Osteoblast (primary cell): ENCODE results near the gene RABGAP1. TPM values are rescaled to one million over a fixed set of nuclear protein-coding genes. Genes with fewer than 3 reads are reported as not detected.
A peak's percentile ranks its signal among the peaks of the same experiment; 100 is the strongest.

Source experiments
- DNase-seq: peaks from one replicate; pipeline ENCODE4 v3.0.0; 2011; ENCODE audit warnings: low spot score, mixed read lengths; ENCODE audit not compliant: insufficient read length; ENCODE audit errors: missing footprints
- H2AFZ ChIP-seq: 2 replicates; pipeline ENCODE4 v1.6.0; 2011; ENCODE audit warnings: mild to moderate bottlenecking, low read length
- H3K27ac ChIP-seq: 2 replicates; pipeline ENCODE4 v1.5.1; 2011; ENCODE audit warnings: mild to moderate bottlenecking, low read depth, low read length, moderate library complexity
- H3K27me3 ChIP-seq: 2 replicates; pipeline ENCODE4 v1.6.0; 2012; ENCODE audit warnings: mild to moderate bottlenecking, control low read depth, inconsistent platforms, low read length, moderate library complexity; ENCODE audit not compliant: insufficient read depth
- H3K36me3 ChIP-seq: 2 replicates; pipeline ENCODE4 v1.5.1; 2011; ENCODE audit warnings: mild to moderate bottlenecking, low read length, control low read depth, moderate library complexity; ENCODE audit not compliant: insufficient read depth
- H3K4me1 ChIP-seq: 2 replicates; pipeline ENCODE4 v1.5.1; 2011; ENCODE audit warnings: mild to moderate bottlenecking, low read length, control low read depth, moderate library complexity; ENCODE audit not compliant: insufficient read depth
- H3K4me2 ChIP-seq: 2 replicates; pipeline ENCODE4 v1.6.0; 2011; ENCODE audit warnings: mild to moderate bottlenecking, low read length; ENCODE audit not compliant: insufficient read depth
- H3K4me3 ChIP-seq: fragments of 200-600 bp; sonication (generic); 3 replicates; pipeline ENCODE4 v1.5.1; 2012; ENCODE audit warnings: mild to moderate bottlenecking, low read length, inconsistent platforms; ENCODE audit not compliant: insufficient read depth
- H3K79me2 ChIP-seq: 2 replicates; pipeline ENCODE4 v1.6.0; 2012; ENCODE audit warnings: mild to moderate bottlenecking, low read length, control low read depth, inconsistent platforms; ENCODE audit not compliant: insufficient read depth
- H3K9me3 ChIP-seq: 2 replicates; pipeline ENCODE4 v1.5.1; 2011; ENCODE audit warnings: low read depth, low read length, control low read depth
- H4K20me1 ChIP-seq: 2 replicates; pipeline ENCODE4 v1.6.0; 2012; ENCODE audit warnings: mild to moderate bottlenecking, low read length, control low read depth; ENCODE audit not compliant: insufficient read depth
- CTCF ChIP-seq: IDR thresholded peaks from 2 replicates; pipeline ENCODE4 v1.5.1; 2011; ENCODE audit warnings: mild to moderate bottlenecking, low read depth, low read length, moderate library complexity; ENCODE audit errors: extremely low read depth
- total RNA-seq: library from RNA; depleted of rRNA; stranded (reverse); fragments of >200 nt; gene quantifications from 2 replicates; pipeline ENCODE4 v1.2.3, GENCODE V29; 2012

Gene RABGAP1
- total RNA-seq, 1 donor = 49.2 TPM

GRCh38 chr9:123064716-123065115 is 123.9 kb downstream of the RABGAP1 start:
- Histone ChIP-seq H3K4me1 (peaks cover 25% of the 10 kb centered on the region), H3K4me3 (no peak overlapping the region), H3K36me3 (peaks cover 11% of the 10 kb centered on the region), H3K27me3 (no peaks in the 10 kb centered on the region), H2AFZ (no peak overlapping the region), H4K20me1 (no peaks in the 10 kb centered on the region), H3K27ac (no peak overlapping the region), H3K79me2 (no peaks in the 10 kb centered on the region), H3K9me3 (no peaks in the 10 kb centered on the region), H3K4me2 (no peak overlapping the region)
- no peak for DNase-seq
- TF ChIP-seq CTCF = no peak

- Histone ChIP-seq H3K27me3 (no peaks in the 10 kb centered on the region), H4K20me1 (no peaks in the 10 kb centered on the region), H2AFZ (no peak overlapping the region), H3K27ac (no peak overlapping the region), H3K36me3 (peaks cover 14% of the 10 kb centered on the region), H3K9me3 (no peaks in the 10 kb centered on the region), H3K79me2 (no peaks in the 10 kb centered on the region), H3K4me3 (no peak overlapping the region), H3K4me1 (peaks cover 25% of the 10 kb centered on the region), H3K4me2 (no peak overlapping the region)
- TF ChIP-seq CTCF = no peak
- no peak for DNase-seq
These were observed 124.4 kb downstream of the RABGAP1 start for GRCh38 chr9:123065196-123065595.

GRCh38 chr9:123067136-123067535 is 126.3 kb downstream of the RABGAP1 start:
- no peak overlapping the region for H2AFZ ChIP-seq
- H3K4me1 ChIP-seq = peaks cover 25% of the 10 kb centered on the region
- H3K27ac ChIP-seq = no peak overlapping the region

GRCh38 chr9:123069010-123069481 is 128.2 kb downstream of the RABGAP1 start:
- Histone ChIP-seq H3K36me3 (peaks cover 15% of the 10 kb centered on the region), H3K4me2 (peak overlapping the region; percentile 7), H3K4me1 (peaks cover 29% of the 10 kb centered on the region), H4K20me1 (no peaks in the 10 kb centered on the region), H2AFZ (no peak overlapping the region), H3K4me3 (no peak overlapping the region), H3K27me3 (no peaks in the 10 kb centered on the region), H3K27ac (peak overlapping the region; percentile 75), H3K79me2 (no peaks in the 10 kb centered on the region), H3K9me3 (no peaks in the 10 kb centered on the region)
- TF ChIP-seq CTCF = no peak
- DNase-seq = no peak

More at GRCh38 chr9:123067136-123067535, 126.3 kb downstream of the RABGAP1 start:
- no peaks in the 10 kb centered on the region for H3K27me3 ChIP-seq
- no peaks in the 10 kb centered on the region for H3K9me3 ChIP-seq
- H3K79me2 ChIP-seq = no peaks in the 10 kb centered on the region
- H3K4me3 ChIP-seq = no peak overlapping the region
- peaks cover 15% of the 10 kb centered on the region for H3K36me3 ChIP-seq
- no peak for DNase-seq
- H4K20me1 ChIP-seq = no peaks in the 10 kb centered on the region
- H3K4me2 ChIP-seq = no peak overlapping the region
- TF ChIP-seq CTCF = no peak
